Neuronal stem cell (in vitro differentiated cells): ENCODE data around the gene ANKRD33B. TPM values are rescaled to one million over a fixed set of nuclear protein-coding genes. Genes with fewer than 3 reads are reported as not detected.

Source experiments
- small RNA-seq: library from polyadenylated mRNA; stranded (forward); fragments of <200 nt; extraction: miRNeasy Mini kit (QIAGEN cat#:217004); gene quantifications from one replicate; pipeline ENCODE3, GENCODE V24; 2013; ENCODE audit not compliant: insufficient read depth

ANKRD33B gene

Small RNA genes lying within 50 kb of the gene (small RNA-seq; reads per million reads assigned to genes)
- not detected for gene AC012629.4
- not detected for gene AC112200.1
